IMR-90 (cell line): ENCODE data around the gene VAV1. TPM values are rescaled to one million over a fixed set of nuclear protein-coding genes. Genes with fewer than 3 reads are reported as not detected.

Source experiments
- ATAC-seq: fragments of 200-7000 bp; cut with Tn5 transposase; 2 replicates; pipeline ENCODE4 v1.9.1; 2020; ENCODE audit warnings: low read depth, mild to moderate bottlenecking, moderate library complexity
- BruUV-seq: library from RNA; stranded (reverse); fragments of 400-500 nt; replicated peaks from 2 replicates; lab custom pipeline; 2021; lab: Mats Ljungman, UMichigan
- CTCF ChIA-PET: fragments of 300-600 bp; formaldehyde crosslinking; extraction: SDS; loops from one replicate; lab custom pipeline; 2021; ENCODE audit warnings: antibody characterized with exemption; lab: Yijun Ruan, JAX
- POLR2A ChIA-PET: fragments of 300-600 bp; sonication (Branson Sonifier 250); formaldehyde crosslinking; loops from one replicate; lab custom pipeline; 2022; ENCODE audit warnings: antibody characterized with exemption; ENCODE audit not compliant: unreplicated experiment; lab: Charles Lee
- DNase-seq: peaks from one replicate; pipeline ENCODE4 v3.0.0; 2013
- H2AFZ ChIP-seq: replicated peaks from 2 replicates; pipeline ENCODE3; 2013; ENCODE audit warnings: low read length, mild to moderate bottlenecking; ENCODE audit not compliant: poor library complexity
- H2AK5ac ChIP-seq: 2 replicates; pipeline ENCODE4 v1.6.1; 2013; ENCODE audit warnings: low read depth, low read length, inconsistent platforms
- H2AK9ac ChIP-seq: replicated peaks from 2 replicates; pipeline ENCODE3; 2013; ENCODE audit warnings: mild to moderate bottlenecking, low read depth, low read length, moderate library complexity; ENCODE audit not compliant: poor library complexity
- H2BK120ac ChIP-seq: 2 replicates; pipeline ENCODE4 v1.6.1; 2013; ENCODE audit warnings: low read depth, low read length, inconsistent platforms
- H2BK15ac ChIP-seq: 3 replicates; pipeline ENCODE4 v1.6.1; 2013; ENCODE audit warnings: low read depth, low read length, inconsistent platforms
- H2BK20ac ChIP-seq: 2 replicates; pipeline ENCODE4 v1.6.1; 2013; ENCODE audit warnings: low read depth, mild to moderate bottlenecking, inconsistent platforms, low read length, moderate library complexity
- H2BK5ac ChIP-seq: 2 replicates; pipeline ENCODE4 v1.6.1; 2013; ENCODE audit warnings: mild to moderate bottlenecking, low read depth, low read length, inconsistent platforms; ENCODE audit not compliant: poor library complexity, severe bottlenecking
- H3K14ac ChIP-seq: replicated peaks from 2 replicates; pipeline ENCODE4 v1.6.1; 2013; ENCODE audit warnings: low read depth, low read length, inconsistent platforms
- H3K18ac ChIP-seq: 2 replicates; pipeline ENCODE4 v1.6.1; 2013; ENCODE audit warnings: low read depth, low read length, control low read depth
- H3K23ac ChIP-seq: 2 replicates; pipeline ENCODE4 v1.6.1; 2013; ENCODE audit warnings: low read depth, low read length, inconsistent platforms
- H3K27ac ChIP-seq: 2 replicates; pipeline ENCODE4 v1.5.1; 2013; ENCODE audit warnings: mild to moderate bottlenecking, control low read depth, low read length; ENCODE audit not compliant: insufficient read depth
- H3K27me3 ChIP-seq: 2 replicates; pipeline ENCODE4 v1.6.1; 2013; ENCODE audit warnings: low read length; ENCODE audit not compliant: control insufficient read depth, insufficient read depth
- H3K36me3 ChIP-seq: 2 replicates; pipeline ENCODE4 v1.6.1; 2013; ENCODE audit warnings: low read length, mixed read lengths; ENCODE audit not compliant: control insufficient read depth, insufficient read depth
- H3K4ac ChIP-seq: 2 replicates; pipeline ENCODE4 v1.6.1; 2013; ENCODE audit warnings: low read depth, low read length, inconsistent platforms
- H3K4me1 ChIP-seq: 2 replicates; pipeline ENCODE4 v1.6.1; 2013; ENCODE audit warnings: low read length, mixed read lengths; ENCODE audit not compliant: control insufficient read depth, insufficient read depth
- H3K4me2 ChIP-seq: 2 replicates; pipeline ENCODE4 v1.6.1; 2013; ENCODE audit warnings: low read depth, mild to moderate bottlenecking, control low read depth, low read length, moderate library complexity
- H3K4me3 ChIP-seq: 2 replicates; pipeline ENCODE4 v1.5.1; 2013; ENCODE audit warnings: low read depth, mild to moderate bottlenecking, control low read depth, low read length, moderate library complexity; ENCODE audit not compliant: insufficient read depth
- H3K56ac ChIP-seq: 2 replicates; pipeline ENCODE4 v1.6.1; 2013; ENCODE audit warnings: low read length, inconsistent platforms; ENCODE audit not compliant: insufficient read depth; ENCODE audit errors: extremely low read depth
- H3K79me1 ChIP-seq, 2 experiments: 2 replicates each; pipeline ENCODE4 v1.6.1; 2013; ENCODE audit warnings: low read length in 2 of 2, inconsistent platforms in 1 of 2, low read depth in 1 of 2
- H3K9ac ChIP-seq: 2 replicates; pipeline ENCODE4 v1.6.1; 2013; ENCODE audit warnings: low read depth, low read length, control low read depth
- H3K9me1 ChIP-seq: 2 replicates; pipeline ENCODE4 v1.6.1; 2013; ENCODE audit warnings: low read length, inconsistent platforms; ENCODE audit not compliant: insufficient read depth
- H3K9me3 ChIP-seq: 2 replicates; pipeline ENCODE4 v1.6.1; 2013; ENCODE audit warnings: low read length; ENCODE audit not compliant: control insufficient read depth, insufficient read depth
- H4K20me1 ChIP-seq: 2 replicates; pipeline ENCODE4 v1.6.1; 2013; ENCODE audit warnings: low read length, inconsistent platforms; ENCODE audit not compliant: insufficient read depth
- H4K5ac ChIP-seq: 2 replicates; pipeline ENCODE4 v1.6.1; 2013; ENCODE audit warnings: mild to moderate bottlenecking, low read depth, low read length, control low read depth
- H4K8ac ChIP-seq, 2 experiments: 2 replicates each; pipeline ENCODE4 v1.6.1; 2013; ENCODE audit warnings: low read depth in 2 of 2, low read length in 2 of 2, control low read depth in 1 of 2, inconsistent platforms in 1 of 2
- H4K91ac ChIP-seq: 2 replicates; pipeline ENCODE4 v1.6.1; 2013; ENCODE audit warnings: low read depth, low read length, inconsistent platforms; ENCODE audit not compliant: insufficient read depth
- ELK1 ChIP-seq: fragments of 150-350 bp; IDR thresholded peaks from 2 replicates; pipeline ENCODE4 v1.6.1; 2016; ENCODE audit warnings: low read depth, mild to moderate bottlenecking, low read length, moderate library complexity, borderline replicate concordance
- FOS ChIP-seq: fragments of 150-350 bp; IDR thresholded peaks from 2 replicates; pipeline ENCODE4 v1.6.1; 2016; ENCODE audit warnings: low read depth, low read length
- MXI1 ChIP-seq: IDR thresholded peaks from 2 replicates; pipeline ENCODE4 v1.6.1; 2012; ENCODE audit warnings: low read depth, mild to moderate bottlenecking, low read length, moderate library complexity, borderline replicate concordance
- NFE2L2 ChIP-seq: fragments of 150-350 bp; IDR thresholded peaks from 2 replicates; pipeline ENCODE4 v1.6.1; 2016; ENCODE audit warnings: low read depth, mild to moderate bottlenecking, low read length
- POLR2A ChIP-seq: IDR thresholded peaks from 2 replicates; pipeline ENCODE4 v1.6.1; 2012; ENCODE audit warnings: mild to moderate bottlenecking, low read depth, low read length
- RAD21 ChIP-seq: IDR thresholded peaks from 2 replicates; pipeline ENCODE4 v1.6.1; 2012; ENCODE audit warnings: low read length, improper control_type of control experiment
- RCOR1 ChIP-seq: IDR thresholded peaks from 2 replicates; pipeline ENCODE4 v1.6.1; 2012; ENCODE audit warnings: mild to moderate bottlenecking, low read length, improper control_type of control experiment; ENCODE audit not compliant: insufficient replicate concordance
- SMC3 ChIP-seq: fragments of 150-350 bp; IDR thresholded peaks from 2 replicates; pipeline ENCODE4 v1.6.1; 2016; ENCODE audit warnings: low read depth, mild to moderate bottlenecking, antibody characterized with exemption, low read length, moderate library complexity
- USF2 ChIP-seq: fragments of 150-350 bp; IDR thresholded peaks from 2 replicates; pipeline ENCODE4 v1.6.1; 2017; ENCODE audit warnings: mild to moderate bottlenecking, antibody characterized with exemption, low read length, low read depth
- WGBS, 2 experiments: methylation state at CpG; one replicate each; pipeline versions ENCODE4 v1.1.5 to v1.1.7; 2013; ENCODE audit warnings: missing lambda C conversion rate in 2 of 2; ENCODE audit not compliant: insufficient read length in 1 of 2; ENCODE audit errors: extremely low coverage in 2 of 2; 5-methylcytosine and 5-hydroxymethylcytosine counted together
- dilution Hi-C: fragments of 300-500 bp; cut with HindIII; formaldehyde crosslinking; loops from one replicate; pipeline ENCODE4 v1.14.3; 2018; ENCODE audit warnings: low sequenced_read_pairs; ENCODE audit not compliant: unreplicated experiment
- in situ Hi-C: fragments of 300-500 bp; cut with MboI; formaldehyde crosslinking; loops from 3 replicates; pipeline ENCODE4 v1.14.3; 2019; ENCODE audit warnings: low sequenced_read_pairs, inconsistent platforms, mixed read lengths
- intact Hi-C: fragments of 100-400 bp; cut with micrococcal nuclease; formaldehyde crosslinking; loops from 2 replicates; pipeline ENCODE4 v1.10.0; 2022
- polyA plus RNA-seq, 3 experiments: library from polyadenylated mRNA; depleted of rRNA; stranded (reverse); fragments of >200 nt; gene quantifications; 2 replicates each; pipeline ENCODE4 v1.2.3, GENCODE V29; 2012; ENCODE audit warnings: low replicate concordance in 1 of 3
- total RNA-seq: library from RNA; depleted of rRNA; stranded (reverse); fragments of >200 nt; gene quantifications from 2 replicates; pipeline ENCODE4 v1.2.3, GENCODE V29; 2012

The VAV1 gene
- total and polyA plus RNA-seq, 2 of the 4 experiments (the other 2 are of a cell fraction), result not detected

GRCh38 chr19:6873708-6874431 lies 101.4 kb downstream of the VAV1 start:
- no peaks in the 10 kb centered on the region for H3K4me1 ChIP-seq
- no peak overlapping the region for H3K4ac ChIP-seq
- no peak overlapping the region for H2AK5ac ChIP-seq
- BruUV-seq, result no TSS peak
- in situ Hi-C loops (loop anchor here (25.0 kb wide), 1 partner anchor 737 kb away; the partner anchor contains the start of gene ACSBG2), dilution Hi-C loops (no loop called here), intact Hi-C loops (no loop called here)
- TF ChIP-seq SMC3, result no peak
- TF ChIP-seq FOS, result no peak
- no peak for TF ChIP-seq ELK1
- TF ChIP-seq POLR2A, result no peak
- no peak for TF ChIP-seq RAD21
- TF ChIP-seq NFE2L2, result no peak
- no peak for TF ChIP-seq USF2
- TF ChIP-seq RCOR1, result no peak
- TF ChIP-seq MXI1, result no peak
- H2BK5ac ChIP-seq, result no peak overlapping the region
- no peak overlapping the region for H3K56ac ChIP-seq
- H3K9me3 ChIP-seq, result peaks cover 8% of the 10 kb centered on the region
- ATAC-seq (no peak), DNase-seq (no peak)
- H2BK120ac ChIP-seq, result no peak overlapping the region
- H3K18ac ChIP-seq, result no peak overlapping the region
- H3K27me3 ChIP-seq, result no peaks in the 10 kb centered on the region
- ChIA-PET CTCF (no interaction called here), POLR2A (no interaction called here)
- H3K36me3 ChIP-seq, result no peaks in the 10 kb centered on the region
- H3K9me1 ChIP-seq, result no peaks in the 10 kb centered on the region
- H4K20me1 ChIP-seq, result no peaks in the 10 kb centered on the region
- no peak overlapping the region for H4K91ac ChIP-seq
- no peak overlapping the region for H3K14ac ChIP-seq
- no peak overlapping the region for H3K27ac ChIP-seq
- no peak overlapping the region for H3K9ac ChIP-seq
- no peak overlapping the region for H3K4me3 ChIP-seq
- H2AFZ ChIP-seq, result no peak overlapping the region
- no peak overlapping the region for H4K8ac ChIP-seq
- no peaks in the 10 kb centered on the region for H3K79me1 ChIP-seq
- no peak overlapping the region for H2BK15ac ChIP-seq
- H3K4me2 ChIP-seq, result no peak overlapping the region
- no peak overlapping the region for H2AK9ac ChIP-seq
- no peak overlapping the region for H2BK20ac ChIP-seq
- H4K5ac ChIP-seq, result no peak overlapping the region
- WGBS, 2 experiments, result 63% methylated on average over 3 of the region's 10 CpGs; no CpG with 5 or more reads in 1 of the 2 experiments
- H3K23ac ChIP-seq, result no peak overlapping the region
